ENCODE data around the gene ANKRD50.

DNA sequence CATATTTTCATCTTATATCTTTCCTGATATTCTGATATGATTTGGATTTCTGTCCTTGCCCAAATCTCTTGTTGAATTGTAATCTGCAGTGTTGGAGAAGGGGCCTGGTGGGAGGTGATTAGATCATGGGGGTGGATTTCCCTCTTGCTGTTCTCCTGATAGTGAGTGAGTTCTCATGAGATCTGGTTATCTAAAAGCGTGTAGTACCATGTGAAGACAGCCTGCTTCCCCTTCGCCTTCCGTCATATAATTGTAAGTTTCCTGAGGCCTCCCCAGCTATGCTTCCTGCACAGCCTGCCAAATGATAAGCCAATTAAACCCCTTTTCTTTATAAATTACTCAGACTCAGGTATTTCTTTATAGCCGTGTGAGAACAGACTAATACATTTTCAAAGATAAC, 77.2 kb downstream of the ANKRD50 start:
- TF ChIP-seq FOXM1 (IDR thresholded peaks at IDR 0.05; ENCODE audit: borderline replicate concordance, low read depth) (no peak), EGR1 (IDR thresholded peaks at IDR 0.05) (no peak), RAD21 (IDR thresholded peaks at IDR 0.05; ENCODE audit: low read depth) (no peak)
- TF ChIP-seq, protein P1, sequence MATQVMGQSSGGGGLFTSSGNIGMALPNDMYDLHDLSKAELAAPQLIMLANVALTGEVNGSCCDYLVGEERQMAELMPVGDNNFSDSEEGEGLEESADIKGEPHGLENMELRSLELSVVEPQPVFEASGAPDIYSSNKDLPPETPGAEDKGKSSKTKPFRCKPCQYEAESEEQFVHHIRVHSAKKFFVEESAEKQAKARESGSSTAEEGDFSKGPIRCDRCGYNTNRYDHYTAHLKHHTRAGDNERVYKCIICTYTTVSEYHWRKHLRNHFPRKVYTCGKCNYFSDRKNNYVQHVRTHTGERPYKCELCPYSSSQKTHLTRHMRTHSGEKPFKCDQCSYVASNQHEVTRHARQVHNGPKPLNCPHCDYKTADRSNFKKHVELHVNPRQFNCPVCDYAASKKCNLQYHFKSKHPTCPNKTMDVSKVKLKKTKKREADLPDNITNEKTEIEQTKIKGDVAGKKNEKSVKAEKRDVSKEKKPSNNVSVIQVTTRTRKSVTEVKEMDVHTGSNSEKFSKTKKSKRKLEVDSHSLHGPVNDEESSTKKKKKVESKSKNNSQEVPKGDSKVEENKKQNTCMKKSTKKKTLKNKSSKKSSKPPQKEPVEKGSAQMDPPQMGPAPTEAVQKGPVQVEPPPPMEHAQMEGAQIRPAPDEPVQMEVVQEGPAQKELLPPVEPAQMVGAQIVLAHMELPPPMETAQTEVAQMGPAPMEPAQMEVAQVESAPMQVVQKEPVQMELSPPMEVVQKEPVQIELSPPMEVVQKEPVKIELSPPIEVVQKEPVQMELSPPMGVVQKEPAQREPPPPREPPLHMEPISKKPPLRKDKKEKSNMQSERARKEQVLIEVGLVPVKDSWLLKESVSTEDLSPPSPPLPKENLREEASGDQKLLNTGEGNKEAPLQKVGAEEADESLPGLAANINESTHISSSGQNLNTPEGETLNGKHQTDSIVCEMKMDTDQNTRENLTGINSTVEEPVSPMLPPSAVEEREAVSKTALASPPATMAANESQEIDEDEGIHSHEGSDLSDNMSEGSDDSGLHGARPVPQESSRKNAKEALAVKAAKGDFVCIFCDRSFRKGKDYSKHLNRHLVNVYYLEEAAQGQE (IDR thresholded peaks at IDR 0.05; ENCODE audit: low read depth) = no peak

Data from Ishikawa (cell line).